Smooth muscle cell (in vitro differentiated cells): ENCODE measurements around the gene PSEN1. TPM values are rescaled to one million over a fixed set of nuclear protein-coding genes. Genes with fewer than 3 reads are reported as not detected.

ENCODE experiments used
- DNase-seq: peaks from one replicate; lab custom pipeline; 2025; ENCODE audit not compliant: unreplicated experiment; lab: John Stamatoyannopoulos, UW
- H2AFZ ChIP-seq: fragments of 200-600 bp; sonication (generic); 2 replicates; pipeline ENCODE4 v1.6.0; 2016; ENCODE audit warnings: antibody characterized with exemption, low read depth, mild to moderate bottlenecking
- H3F3A ChIP-seq: fragments of 200-600 bp; sonication (generic); 2 replicates; pipeline ENCODE4 v1.6.0; 2017; ENCODE audit warnings: antibody characterized with exemption, low read depth
- H3K27ac ChIP-seq: fragments of 200-600 bp; sonication (generic); 2 replicates; pipeline ENCODE4 v1.5.1; 2016; ENCODE audit warnings: low read depth, mild to moderate bottlenecking
- H3K27me3 ChIP-seq: fragments of 200-600 bp; sonication (generic); 2 replicates; pipeline ENCODE4 v1.6.1; 2016; ENCODE audit warnings: low read depth, mild to moderate bottlenecking
- H3K36me3 ChIP-seq: fragments of 200-600 bp; sonication (generic); 2 replicates; pipeline ENCODE4 v1.5.1; 2016; ENCODE audit warnings: low read depth
- H3K4me1 ChIP-seq: fragments of 200-600 bp; sonication (generic); 2 replicates; pipeline ENCODE4 v1.5.1; 2016; ENCODE audit warnings: low read depth
- H3K4me2 ChIP-seq: fragments of 200-600 bp; sonication (generic); 2 replicates; pipeline ENCODE4 v1.6.0; 2016; ENCODE audit warnings: mild to moderate bottlenecking
- H3K4me3 ChIP-seq: fragments of 200-600 bp; sonication (generic); 2 replicates; pipeline ENCODE4 v1.5.1; 2016; ENCODE audit warnings: mild to moderate bottlenecking
- H3K79me2 ChIP-seq: fragments of 200-600 bp; sonication (generic); 2 replicates; pipeline ENCODE4 v1.6.0; 2016; ENCODE audit warnings: low read depth, mild to moderate bottlenecking
- H3K9ac ChIP-seq: fragments of 200-600 bp; sonication (generic); 2 replicates; pipeline ENCODE4 v1.6.0; 2016; ENCODE audit warnings: low read depth
- H3K9me3 ChIP-seq: fragments of 200-600 bp; sonication (generic); replicated peaks from 2 replicates; pipeline ENCODE4 v1.5.1; 2016; ENCODE audit warnings: low read depth
- H4K20me1 ChIP-seq: fragments of 200-600 bp; sonication (generic); 2 replicates; pipeline ENCODE4 v1.6.0; 2016; ENCODE audit warnings: low read depth
- WGBS: methylation state at CpG from one replicate; pipeline ENCODE4 v1.1.7; 2016; ENCODE audit warnings: low lambda C conversion rate; 5-methylcytosine and 5-hydroxymethylcytosine counted together
- polyA plus RNA-seq: library from polyadenylated mRNA; unstranded; fragments of >200 nt; fragmentation: Nextera tagmentation; extraction: Ambion mirVana; gene quantifications from 2 replicates; pipeline ENCODE4 v1.2.1, GENCODE V29; 2016
- total RNA-seq: library from RNA; depleted of rRNA; stranded (reverse); fragments of >200 nt; gene quantifications from 2 replicates; pipeline ENCODE4 v1.2.3, GENCODE V29; 2014
- TF ChIP-seq, protein P1 (sequence below): fragments of 200-600 bp; sonication (generic); IDR thresholded peaks from 2 replicates; pipeline ENCODE4 v1.5.1; 2017; ENCODE audit warnings: borderline replicate concordance, mild to moderate bottlenecking, antibody characterized with exemption; ENCODE audit not compliant: insufficient read depth, poor library complexity, severe bottlenecking

PSEN1 gene
- total and polyA plus RNA-seq, 2 experiments from 2014 or later, result 37.7 to 55.1 TPM

DNA sequence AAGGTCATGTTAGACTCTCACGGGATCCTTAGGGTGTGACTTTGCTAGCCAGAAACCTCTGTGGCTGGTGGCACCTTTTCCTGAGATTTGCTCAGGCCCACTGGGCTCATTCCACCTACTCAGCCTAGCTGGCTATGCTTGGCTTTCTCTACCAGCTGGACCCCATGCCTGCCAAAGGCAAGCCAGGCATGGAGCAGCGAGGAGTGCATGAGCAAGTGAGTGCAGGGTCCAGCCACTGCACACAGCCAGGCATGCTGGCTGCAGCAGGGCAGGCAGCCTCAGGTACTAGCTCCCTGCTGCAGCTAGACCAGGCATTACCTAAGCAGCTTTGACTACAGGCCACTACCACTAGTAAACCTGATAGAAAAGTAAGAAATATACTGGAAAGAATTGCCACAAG, 71.3 kb downstream of the PSEN1 start:
- no peak overlapping the region for H2AFZ ChIP-seq
- H3K4me2 ChIP-seq, result no peak overlapping the region
- H4K20me1 ChIP-seq, result peaks cover 6% of the 10 kb centered on the region
- no peaks in the 10 kb centered on the region for H3K9me3 ChIP-seq
- H3K27ac ChIP-seq, result no peak overlapping the region
- H3F3A ChIP-seq, result no peaks in the 10 kb centered on the region
- no peak for DNase-seq
- H3K27me3 ChIP-seq, result no peaks in the 10 kb centered on the region
- TF ChIP-seq, protein P1, sequence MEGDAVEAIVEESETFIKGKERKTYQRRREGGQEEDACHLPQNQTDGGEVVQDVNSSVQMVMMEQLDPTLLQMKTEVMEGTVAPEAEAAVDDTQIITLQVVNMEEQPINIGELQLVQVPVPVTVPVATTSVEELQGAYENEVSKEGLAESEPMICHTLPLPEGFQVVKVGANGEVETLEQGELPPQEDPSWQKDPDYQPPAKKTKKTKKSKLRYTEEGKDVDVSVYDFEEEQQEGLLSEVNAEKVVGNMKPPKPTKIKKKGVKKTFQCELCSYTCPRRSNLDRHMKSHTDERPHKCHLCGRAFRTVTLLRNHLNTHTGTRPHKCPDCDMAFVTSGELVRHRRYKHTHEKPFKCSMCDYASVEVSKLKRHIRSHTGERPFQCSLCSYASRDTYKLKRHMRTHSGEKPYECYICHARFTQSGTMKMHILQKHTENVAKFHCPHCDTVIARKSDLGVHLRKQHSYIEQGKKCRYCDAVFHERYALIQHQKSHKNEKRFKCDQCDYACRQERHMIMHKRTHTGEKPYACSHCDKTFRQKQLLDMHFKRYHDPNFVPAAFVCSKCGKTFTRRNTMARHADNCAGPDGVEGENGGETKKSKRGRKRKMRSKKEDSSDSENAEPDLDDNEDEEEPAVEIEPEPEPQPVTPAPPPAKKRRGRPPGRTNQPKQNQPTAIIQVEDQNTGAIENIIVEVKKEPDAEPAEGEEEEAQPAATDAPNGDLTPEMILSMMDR, result no peak
- H3K4me1 ChIP-seq, result no peaks in the 10 kb centered on the region
- no peak overlapping the region for H3K9ac ChIP-seq
- 100% methylated on average over 2 of the region's 2 CpGs for WGBS
- H3K79me2 ChIP-seq, result no peaks in the 10 kb centered on the region
- H3K36me3 ChIP-seq, result peaks cover 25% of the 10 kb centered on the region
- no peak overlapping the region for H3K4me3 ChIP-seq

DNA sequence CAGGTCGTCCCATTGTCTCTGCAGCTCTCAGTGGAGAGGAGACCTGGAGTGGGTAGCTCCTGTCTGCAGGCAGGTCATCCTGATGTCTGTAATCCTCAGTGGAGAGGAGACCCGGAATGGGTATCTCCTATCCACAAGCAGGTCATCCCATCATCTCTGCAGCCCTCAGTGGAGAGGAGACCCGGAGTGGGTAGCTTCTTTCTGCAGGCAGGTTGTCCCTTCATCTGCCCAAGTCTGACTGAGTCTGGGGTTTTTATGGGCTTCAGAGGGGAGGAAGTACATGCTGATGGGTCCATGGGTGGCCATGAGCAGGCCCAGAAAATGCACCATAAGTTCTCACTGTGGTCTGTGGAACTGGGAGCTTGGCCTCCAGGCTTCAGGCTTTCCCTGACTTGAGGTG, 72.1 kb downstream of the PSEN1 start:
- Histone ChIP-seq H3K4me1 (no peaks in the 10 kb centered on the region), H3K27me3 (no peaks in the 10 kb centered on the region), H4K20me1 (peaks cover 6% of the 10 kb centered on the region), H3K9me3 (no peaks in the 10 kb centered on the region), H3K79me2 (no peaks in the 10 kb centered on the region), H3K27ac (no peak overlapping the region), H2AFZ (no peak overlapping the region), H3F3A (no peaks in the 10 kb centered on the region), H3K4me3 (no peak overlapping the region), H3K9ac (no peak overlapping the region), H3K4me2 (no peak overlapping the region), H3K36me3 (peaks cover 23% of the 10 kb centered on the region)
- TF ChIP-seq, protein P1, result no peak
- WGBS, result 100% methylated on average over 3 of the region's 3 CpGs
- no peak for DNase-seq

DNA sequence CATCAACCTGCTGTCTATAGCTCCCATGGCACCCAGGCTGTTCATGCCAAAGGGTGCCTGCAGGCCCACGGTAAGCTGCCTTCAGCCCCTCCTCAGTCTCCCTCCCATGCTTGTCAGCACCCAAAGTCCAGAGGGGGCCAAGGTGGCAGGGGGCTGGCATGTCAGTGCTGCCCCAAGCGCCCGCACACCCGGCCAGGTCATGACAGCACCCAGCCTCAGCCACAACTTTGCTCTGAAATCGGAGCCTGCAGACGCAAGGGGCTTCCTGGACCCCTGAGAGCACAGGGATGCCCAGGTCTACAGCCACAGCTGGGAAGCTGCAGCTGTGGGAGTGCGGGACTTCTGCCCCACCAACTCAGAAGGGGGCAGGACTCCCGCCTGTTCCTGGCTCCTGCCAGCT, 72.5 kb downstream of the PSEN1 start:
- no peaks in the 10 kb centered on the region for H3K4me1 ChIP-seq
- H3K9ac ChIP-seq, result no peak overlapping the region
- H2AFZ ChIP-seq, result no peak overlapping the region
- no peaks in the 10 kb centered on the region for H3K9me3 ChIP-seq
- H3K4me2 ChIP-seq, result no peak overlapping the region
- H3F3A ChIP-seq, result no peaks in the 10 kb centered on the region
- no peak overlapping the region for H3K27ac ChIP-seq
- peaks cover 27% of the 10 kb centered on the region for H3K36me3 ChIP-seq
- TF ChIP-seq, protein P1, result no peak
- no peak overlapping the region for H3K4me3 ChIP-seq
- H3K79me2 ChIP-seq, result no peaks in the 10 kb centered on the region
- no peaks in the 10 kb centered on the region for H3K27me3 ChIP-seq
- 96% methylated on average over 8 of the region's 8 CpGs for WGBS
- DNase-seq, result no peak
- peaks cover 6% of the 10 kb centered on the region for H4K20me1 ChIP-seq

DNA sequence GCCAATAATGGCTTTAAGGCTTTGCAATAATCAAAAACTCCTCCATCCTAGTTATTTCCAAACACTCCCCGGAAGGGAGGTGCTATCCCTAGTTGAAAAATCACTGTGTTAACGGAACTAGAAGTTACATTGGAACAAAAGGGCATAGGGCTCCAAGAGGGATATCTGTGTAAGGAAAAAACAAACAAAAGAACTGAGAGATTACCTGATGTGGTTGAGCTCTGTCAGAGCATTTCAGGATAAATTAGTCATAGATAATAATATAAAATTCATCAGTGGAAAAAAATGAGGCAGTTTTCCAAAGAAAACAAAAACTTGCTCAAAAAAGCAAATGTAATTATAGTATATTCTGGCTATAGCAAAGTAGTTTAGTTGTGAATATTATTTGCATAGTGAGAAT, 73.6 kb downstream of the PSEN1 start:
- no peaks in the 10 kb centered on the region for H3K27me3 ChIP-seq
- H3K4me3 ChIP-seq, result no peak overlapping the region
- H3K9me3 ChIP-seq, result no peaks in the 10 kb centered on the region
- no peak overlapping the region for H2AFZ ChIP-seq
- H3F3A ChIP-seq, result no peaks in the 10 kb centered on the region
- H3K27ac ChIP-seq, result no peak overlapping the region
- peaks cover 30% of the 10 kb centered on the region for H3K36me3 ChIP-seq
- H3K79me2 ChIP-seq, result no peaks in the 10 kb centered on the region
- no peak for DNase-seq
- H3K4me1 ChIP-seq, result no peaks in the 10 kb centered on the region
- no peak overlapping the region for H3K9ac ChIP-seq
- TF ChIP-seq, protein P1, result no peak
- 95% methylated on average over 2 of the region's 2 CpGs for WGBS
- no peak overlapping the region for H3K4me2 ChIP-seq
- peaks cover 1% of the 10 kb centered on the region for H4K20me1 ChIP-seq
